ENCODE data around the gene RFC5. TPM values are rescaled to one million over a fixed set of nuclear protein-coding genes. Genes with fewer than 3 reads are reported as not detected.

The RFC5 gene
- total and polyA plus RNA-seq, 10 of the 15 experiments (the other 5 are each of a cell fraction or from before 2014, with no cell fraction given): 30.9 to 73.3 (median 53.5) TPM

GRCh38 chr12:118050972-118051910, 34.7 kb downstream of the RFC5 start:
- Histone ChIP-seq H2AFZ (ENCODE audit: control insufficient read depth, low read depth, low read length) (no peak overlapping the region), H3K27ac (ENCODE audit: control insufficient read depth, insufficient read depth) (no peak overlapping the region), H3K9ac (ENCODE audit: control insufficient read depth, insufficient read depth, low read length) (no peak overlapping the region), H3K4me1 (ENCODE audit: control insufficient read depth, insufficient read depth, low read length) (no peaks in the 10 kb centered on the region), H3K4me3 (no peak overlapping the region), H3K4me2 (ENCODE audit: control insufficient read depth, insufficient read depth) (no peak overlapping the region), H3K36me3 (ENCODE audit: control insufficient read depth in 2 of 2, insufficient read depth in 2 of 2, low read length in 1 of 2) (peaks cover 0 to 15% of the 10 kb centered on the region in 2 experiments; a peak in 2 of 4 replicates), H3K27me3 (replicated peaks in 1 of 2; ENCODE audit: control insufficient read depth in 2 of 2, insufficient read depth in 2 of 2, low read length in 1 of 2) (no peaks in the 10 kb centered on the region), H3K79me2 (ENCODE audit: control insufficient read depth, insufficient read depth, low read length) (peaks cover 2% of the 10 kb centered on the region), H3K9me3 (replicated peaks; ENCODE audit: control insufficient read depth, insufficient read depth, low read length) (no peaks in the 10 kb centered on the region; the same call in 2 of the 3 replicates), H4K20me1 (ENCODE audit: control insufficient read depth, insufficient read depth) (no peaks in the 10 kb centered on the region)
- FAIRE-seq (no peak), DNase-seq (ENCODE audit: low read depth, low spot score) (no peak), ATAC-seq (no peak)
- 79% methylated on average over 12 of the region's 12 CpGs for WGBS (ENCODE audit: insufficient coverage, insufficient replicate concordance, low lambda C conversion rate, missing lambda C conversion rate)
- BruUV-seq (replicated peaks): no TSS peak
- POLR2A ChIA-PET: no interaction called here
- intact Hi-C loops (cut with micrococcal nuclease; ENCODE audit: unreplicated experiment) (no loop called here), in situ Hi-C loops (cut with MboI) (no loop called here)
- SMC1A ChIA-PET (ENCODE audit: uncharacterized antibody, unreplicated experiment): no interaction called here
- RAD21 ChIA-PET (ENCODE audit: unreplicated experiment): no interaction called here
- TF ChIP-seq RCOR1 (conservative IDR thresholded peaks at IDR 0.05; ENCODE audit: low read depth, low read length) (no peak), POLR2AphosphoS2 (IDR thresholded peaks at IDR 0.05; ENCODE audit: low read depth, low read length) (no peak), FOS (IDR thresholded peaks at IDR 0.05; ENCODE audit: borderline replicate concordance, extremely low read depth, insufficient read length) (no peak), BCL11A (IDR thresholded peaks at IDR 0.05; ENCODE audit: low read depth, low read length) (no peak), RBBP5 (conservative IDR thresholded peaks at IDR 0.05) (no peak)
- CTCF ChIA-PET: interaction anchor here (0.7 to 1.5 kb wide), 3 partner anchors 16 to 265 kb away, joined by 3 read pairs; no protein-coding TSS in a partner anchor

Data from GM12878 (cell line).